ENCODE data around the gene KRTAP22-1. TPM values are rescaled to one million over a fixed set of nuclear protein-coding genes. Genes with fewer than 3 reads are reported as not detected.

The KRTAP22-1 gene
- total and polyA plus RNA-seq, 2 of the 4 experiments (the other 2 are of a cell fraction), result not detected

DNA sequence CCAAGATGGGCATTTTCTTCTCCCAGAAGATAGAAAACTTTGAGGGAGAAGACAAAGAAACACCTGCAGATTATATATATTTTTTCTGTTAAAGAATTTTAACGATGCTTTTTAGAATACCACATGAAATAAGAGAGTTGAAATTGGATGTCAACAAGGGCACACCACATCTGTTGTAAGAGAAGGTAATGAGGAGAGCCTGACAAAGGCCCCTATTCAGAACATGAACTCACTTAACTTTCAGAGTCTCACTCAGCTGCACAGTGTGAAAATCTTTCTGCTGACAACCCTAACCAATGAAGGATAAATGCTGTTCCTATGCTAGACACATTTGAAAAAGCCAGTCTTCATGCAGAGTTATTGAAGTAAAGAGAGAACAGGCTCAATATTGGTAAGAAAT lies 18.0 kb upstream of the KRTAP22-1 start:
- no peaks in the 10 kb centered on the region for H3K4me1 ChIP-seq (ENCODE audit: control insufficient read depth, insufficient read depth, low read length)
- H3K9me3 ChIP-seq (ENCODE audit: control insufficient read depth, insufficient read depth, low read length), result peaks cover 6% of the 10 kb centered on the region
- H3K9ac ChIP-seq (ENCODE audit: low read depth, low read length), result no peak overlapping the region
- no peak overlapping the region for H2AFZ ChIP-seq (replicated peaks; ENCODE audit: low read length, poor library complexity)
- H2BK5ac ChIP-seq (ENCODE audit: low read depth, low read length, poor library complexity, severe bottlenecking), result no peak overlapping the region
- no peak for TF ChIP-seq RAD21 (IDR thresholded peaks at IDR 0.05; ENCODE audit: low read length)
- TF ChIP-seq, protein P1, sequence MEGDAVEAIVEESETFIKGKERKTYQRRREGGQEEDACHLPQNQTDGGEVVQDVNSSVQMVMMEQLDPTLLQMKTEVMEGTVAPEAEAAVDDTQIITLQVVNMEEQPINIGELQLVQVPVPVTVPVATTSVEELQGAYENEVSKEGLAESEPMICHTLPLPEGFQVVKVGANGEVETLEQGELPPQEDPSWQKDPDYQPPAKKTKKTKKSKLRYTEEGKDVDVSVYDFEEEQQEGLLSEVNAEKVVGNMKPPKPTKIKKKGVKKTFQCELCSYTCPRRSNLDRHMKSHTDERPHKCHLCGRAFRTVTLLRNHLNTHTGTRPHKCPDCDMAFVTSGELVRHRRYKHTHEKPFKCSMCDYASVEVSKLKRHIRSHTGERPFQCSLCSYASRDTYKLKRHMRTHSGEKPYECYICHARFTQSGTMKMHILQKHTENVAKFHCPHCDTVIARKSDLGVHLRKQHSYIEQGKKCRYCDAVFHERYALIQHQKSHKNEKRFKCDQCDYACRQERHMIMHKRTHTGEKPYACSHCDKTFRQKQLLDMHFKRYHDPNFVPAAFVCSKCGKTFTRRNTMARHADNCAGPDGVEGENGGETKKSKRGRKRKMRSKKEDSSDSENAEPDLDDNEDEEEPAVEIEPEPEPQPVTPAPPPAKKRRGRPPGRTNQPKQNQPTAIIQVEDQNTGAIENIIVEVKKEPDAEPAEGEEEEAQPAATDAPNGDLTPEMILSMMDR (conservative IDR thresholded peaks at IDR 0.05; ENCODE audit: low read depth, low read length), result no peak
- no peak for TF ChIP-seq NFE2L2 (IDR thresholded peaks at IDR 0.05; ENCODE audit: low read depth, low read length)
- TF ChIP-seq FOS (IDR thresholded peaks at IDR 0.05; ENCODE audit: low read depth, low read length), result no peak
- no peak for TF ChIP-seq MXI1 (IDR thresholded peaks at IDR 0.05; ENCODE audit: borderline replicate concordance, low read depth, low read length)
- no peak for TF ChIP-seq MAFK (IDR thresholded peaks at IDR 0.05; ENCODE audit: low read depth, low read length)
- TF ChIP-seq, protein P2, sequence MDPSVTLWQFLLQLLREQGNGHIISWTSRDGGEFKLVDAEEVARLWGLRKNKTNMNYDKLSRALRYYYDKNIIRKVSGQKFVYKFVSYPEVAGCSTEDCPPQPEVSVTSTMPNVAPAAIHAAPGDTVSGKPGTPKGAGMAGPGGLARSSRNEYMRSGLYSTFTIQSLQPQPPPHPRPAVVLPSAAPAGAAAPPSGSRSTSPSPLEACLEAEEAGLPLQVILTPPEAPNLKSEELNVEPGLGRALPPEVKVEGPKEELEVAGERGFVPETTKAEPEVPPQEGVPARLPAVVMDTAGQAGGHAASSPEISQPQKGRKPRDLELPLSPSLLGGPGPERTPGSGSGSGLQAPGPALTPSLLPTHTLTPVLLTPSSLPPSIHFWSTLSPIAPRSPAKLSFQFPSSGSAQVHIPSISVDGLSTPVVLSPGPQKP (IDR thresholded peaks at IDR 0.05; ENCODE audit: borderline replicate concordance, low read depth, low read length), result no peak
- TF ChIP-seq RFX5 (IDR thresholded peaks at IDR 0.05; ENCODE audit: low read depth, low read length), result no peak
- TF ChIP-seq SMC3 (IDR thresholded peaks at IDR 0.05; ENCODE audit: low read depth, low read length), result no peak
- no peak overlapping the region for H2BK120ac ChIP-seq (ENCODE audit: low read depth, low read length)
- no peak overlapping the region for H3K4me2 ChIP-seq (ENCODE audit: low read depth, low read length)
- H2AK5ac ChIP-seq (ENCODE audit: low read depth, low read length), result no peak overlapping the region
- dilution Hi-C loops (cut with HindIII; ENCODE audit: low sequenced_read_pairs, unreplicated experiment) (no loop called here), intact Hi-C loops (cut with micrococcal nuclease) (no loop called here), in situ Hi-C loops (cut with MboI; ENCODE audit: low sequenced_read_pairs) (no loop called here)
- H3K9me1 ChIP-seq (ENCODE audit: insufficient read depth, low read length), result no peaks in the 10 kb centered on the region
- no peak overlapping the region for H2BK15ac ChIP-seq (ENCODE audit: low read depth, low read length)
- BruUV-seq (replicated peaks), result no TSS peak
- H3K36me3 ChIP-seq (ENCODE audit: control insufficient read depth, insufficient read depth, low read length), result no peaks in the 10 kb centered on the region
- DNase-seq (no peak), ATAC-seq (ENCODE audit: low read depth) (no peak)
- CTCF ChIA-PET, result no interaction called here
- no peak overlapping the region for H3K27ac ChIP-seq (ENCODE audit: insufficient read depth, low read length)
- H3K4ac ChIP-seq (ENCODE audit: low read depth, low read length), result no peak overlapping the region
- H3K4me3 ChIP-seq (ENCODE audit: insufficient read depth, low read depth, low read length), result no peak overlapping the region
- no peak overlapping the region for H2AK9ac ChIP-seq (replicated peaks; ENCODE audit: low read depth, low read length, poor library complexity)
- no peak overlapping the region for H4K91ac ChIP-seq (ENCODE audit: insufficient read depth, low read depth, low read length)
- POLR2A ChIA-PET (ENCODE audit: unreplicated experiment), result no interaction called here
- H3K27me3 ChIP-seq (ENCODE audit: control insufficient read depth, insufficient read depth, low read length), result no peaks in the 10 kb centered on the region
- H3K14ac ChIP-seq (replicated peaks; ENCODE audit: low read depth, low read length), result no peak overlapping the region
- H4K8ac ChIP-seq (ENCODE audit: low read depth in 2 of 2, low read length in 2 of 2), result no peak overlapping the region
- H3K23ac ChIP-seq (ENCODE audit: low read depth, low read length), result no peak overlapping the region
- no peak overlapping the region for H3K18ac ChIP-seq (ENCODE audit: low read depth, low read length)
- no CpG with 5 or more reads among the region's 1 CpG for WGBS, 2 experiments (ENCODE audit: extremely low coverage in 2 of 2, insufficient read length in 1 of 2)
- no peak overlapping the region for H4K5ac ChIP-seq (ENCODE audit: low read depth, low read length)
- no peak overlapping the region for H3K56ac ChIP-seq (ENCODE audit: extremely low read depth, insufficient read depth, low read length)
- no peaks in the 10 kb centered on the region for H3K79me1 ChIP-seq (ENCODE audit: low read depth in 1 of 2, low read length in 2 of 2)
- H4K20me1 ChIP-seq (ENCODE audit: insufficient read depth, low read length), result no peaks in the 10 kb centered on the region
- no peak overlapping the region for H2BK20ac ChIP-seq (ENCODE audit: low read depth, low read length)

Measured in IMR-90 (cell line).